GM21737 (cell line): ENCODE measurements around the gene CDC14A.
A peak's percentile ranks its signal among the peaks of the same experiment; 100 is the strongest.

Experiments
- ATAC-seq: cut with Tn5 transposase; IDR thresholded peaks from one replicate; pipeline ENCODE4 v1.9.1; 2021; ENCODE audit warnings: mild to moderate bottlenecking, moderate library complexity; ENCODE audit not compliant: unreplicated experiment

CDC14A gene

GRCh38 chr1:100440075-100440809 lies 87.9 kb downstream of the CDC14A start:
- ATAC-seq, result no peak

- no peak for ATAC-seq
These were observed 88.8 kb downstream of the CDC14A start for GRCh38 chr1:100441146-100441545.

- ATAC-seq, result no peak
These were observed 89.3 kb downstream of the CDC14A start for GRCh38 chr1:100441651-100442050.

GRCh38 chr1:100443811-100444571 lies 91.7 kb downstream of the CDC14A start:
- ATAC-seq, result peak; percentile 65

GRCh38 chr1:100445565-100445964 lies 93.3 kb downstream of the CDC14A start:
- ATAC-seq, result no peak

GRCh38 chr1:100448366-100448765 lies 96.1 kb downstream of the CDC14A start:
- ATAC-seq, result no peak

GRCh38 chr1:100449477-100449876 lies 97.2 kb downstream of the CDC14A start:
- ATAC-seq, result peak; percentile 45

GRCh38 chr1:100452641-100453040 lies 100.3 kb downstream of the CDC14A start:
- no peak for ATAC-seq

- ATAC-seq, result no peak
These were observed 103.3 kb downstream of the CDC14A start for GRCh38 chr1:100455478-100456072.

- ATAC-seq, result no peak
These were observed 104.6 kb downstream of the CDC14A start for GRCh38 chr1:100456880-100457279.

GRCh38 chr1:100457683-100458082 lies 105.4 kb downstream of the CDC14A start:
- ATAC-seq, result no peak

GRCh38 chr1:100458661-100459357 lies 106.5 kb downstream of the CDC14A start:
- no peak for ATAC-seq

- ATAC-seq, result peak; percentile 94
These were observed 107.2 kb downstream of the CDC14A start for GRCh38 chr1:100459358-100460114.

GRCh38 chr1:100461222-100461621 lies 108.9 kb downstream of the CDC14A start:
- ATAC-seq, result no peak

GRCh38 chr1:100462326-100463025 lies 110.2 kb downstream of the CDC14A start:
- no peak for ATAC-seq

- peak; percentile 72 for ATAC-seq
These were observed 111.6 kb downstream of the CDC14A start for GRCh38 chr1:100463791-100464424.

- no peak for ATAC-seq
These were observed 117.3 kb downstream of the CDC14A start for GRCh38 chr1:100469578-100469977.

GRCh38 chr1:100474834-100475233 lies 122.5 kb downstream of the CDC14A start:
- no peak for ATAC-seq

- ATAC-seq, result no peak
These were observed 124.5 kb downstream of the CDC14A start for GRCh38 chr1:100476735-100477290.
